Colon (tissue), 2 donors: ENCODE results near the gene PRKRIP1.
"Not testable (repeated sequence)": the region's sequence is repeated elsewhere in the genome, so short reads cannot be mapped to it uniquely, and the experiment has no call there.

Source experiments
- FAIRE-seq: peaks from 2 replicates; lab custom pipeline; 2012; peaks lifted over from hg19 to GRCh38; lab: Jason Lieb, UNC
- donor health status: control.
- donor health status: control.

The PRKRIP1 gene

GRCh38 chr7:102395873-102396709, at the start of gene PRKRIP1:
Gene PRKRIP1 (plus strand): TSS chr7:102396363. CDS start chr7:102396412, 49 bp downstream.
- FAIRE-seq = no peak

- FAIRE-seq = not testable (repeated sequence)
Observed at GRCh38 chr7:102346983-102347382, 49.2 kb upstream of the PRKRIP1 start.

- FAIRE-seq = not testable (repeated sequence)
Observed at GRCh38 chr7:102356344-102356743, 39.8 kb upstream of the PRKRIP1 start, which contains the start of gene SPDYE6. Gene SPDYE6 (minus strand): TSS chr7:102356444. CDS start chr7:102356023, 421 bp downstream.

GRCh38 chr7:102363549-102364393, 32.4 kb upstream of the PRKRIP1 start:
- not testable (repeated sequence) for FAIRE-seq

GRCh38 chr7:102364394-102364886, 31.7 kb upstream of the PRKRIP1 start:
- FAIRE-seq = not testable (repeated sequence)

GRCh38 chr7:102365390-102365789, 30.8 kb upstream of the PRKRIP1 start:
- not testable (repeated sequence) for FAIRE-seq

GRCh38 chr7:102370038-102370437, 26.1 kb upstream of the PRKRIP1 start:
- not testable (repeated sequence) for FAIRE-seq

GRCh38 chr7:102372796-102373195, 23.4 kb upstream of the PRKRIP1 start:
- FAIRE-seq = not testable (repeated sequence)

GRCh38 chr7:102376964-102377466, 19.1 kb upstream of the PRKRIP1 start:
- no peak for FAIRE-seq

- not testable (repeated sequence) for FAIRE-seq
Observed at GRCh38 chr7:102380837-102381236, 15.3 kb upstream of the PRKRIP1 start.

GRCh38 chr7:102381696-102382425, 14.3 kb upstream of the PRKRIP1 start:
- FAIRE-seq = not testable (repeated sequence)

- FAIRE-seq = no peak
Observed at GRCh38 chr7:102387064-102387463, 9.1 kb upstream of the PRKRIP1 start.

- FAIRE-seq = no peak
Observed at GRCh38 chr7:102389810-102390209, 6.4 kb upstream of the PRKRIP1 start.

- FAIRE-seq = no peak
Observed at GRCh38 chr7:102390697-102391484, 5.3 kb upstream of the PRKRIP1 start.

GRCh38 chr7:102392330-102392729, 3.8 kb upstream of the PRKRIP1 start:
- no peak for FAIRE-seq

GRCh38 chr7:102393467-102393866, 2.7 kb upstream of the PRKRIP1 start:
- FAIRE-seq = no peak

GRCh38 chr7:102395592-102395872, 631 bp upstream of the PRKRIP1 start:
- FAIRE-seq = no peak

GRCh38 chr7:102396710-102397019, 502 bp downstream of the PRKRIP1 start:
- no peak for FAIRE-seq

GRCh38 chr7:102398543-102398942, 2.4 kb downstream of the PRKRIP1 start:
- FAIRE-seq = no peak

- no peak for FAIRE-seq
Observed at GRCh38 chr7:102400360-102400759, 4.2 kb downstream of the PRKRIP1 start.

GRCh38 chr7:102403563-102403962, 7.4 kb downstream of the PRKRIP1 start:
- FAIRE-seq = no peak
